IMR-90 (cell line): ENCODE data around the gene MAB21L4. TPM values are rescaled to one million over a fixed set of nuclear protein-coding genes. Genes with fewer than 3 reads are reported as not detected.

Source experiments
- ATAC-seq: fragments of 200-7000 bp; cut with Tn5 transposase; 2 replicates; pipeline ENCODE4 v1.9.1; 2020; ENCODE audit warnings: low read depth, mild to moderate bottlenecking, moderate library complexity
- BruUV-seq: library from RNA; stranded (reverse); fragments of 400-500 nt; replicated peaks from 2 replicates; lab custom pipeline; 2021; lab: Mats Ljungman, UMichigan
- CTCF ChIA-PET: fragments of 300-600 bp; formaldehyde crosslinking; extraction: SDS; loops from one replicate; lab custom pipeline; 2021; ENCODE audit warnings: antibody characterized with exemption; lab: Yijun Ruan, JAX
- POLR2A ChIA-PET: fragments of 300-600 bp; sonication (Branson Sonifier 250); formaldehyde crosslinking; loops from one replicate; lab custom pipeline; 2022; ENCODE audit warnings: antibody characterized with exemption; ENCODE audit not compliant: unreplicated experiment; lab: Charles Lee
- DNase-seq: peaks from one replicate; pipeline ENCODE4 v3.0.0; 2013
- H2AFZ ChIP-seq: replicated peaks from 2 replicates; pipeline ENCODE3; 2013; ENCODE audit warnings: low read length, mild to moderate bottlenecking; ENCODE audit not compliant: poor library complexity
- H2AK5ac ChIP-seq: 2 replicates; pipeline ENCODE4 v1.6.1; 2013; ENCODE audit warnings: low read depth, low read length, inconsistent platforms
- H2AK9ac ChIP-seq: replicated peaks from 2 replicates; pipeline ENCODE3; 2013; ENCODE audit warnings: mild to moderate bottlenecking, low read depth, low read length, moderate library complexity; ENCODE audit not compliant: poor library complexity
- H2BK120ac ChIP-seq: 2 replicates; pipeline ENCODE4 v1.6.1; 2013; ENCODE audit warnings: low read depth, low read length, inconsistent platforms
- H2BK15ac ChIP-seq: 3 replicates; pipeline ENCODE4 v1.6.1; 2013; ENCODE audit warnings: low read depth, low read length, inconsistent platforms
- H2BK20ac ChIP-seq: 2 replicates; pipeline ENCODE4 v1.6.1; 2013; ENCODE audit warnings: low read depth, mild to moderate bottlenecking, inconsistent platforms, low read length, moderate library complexity
- H2BK5ac ChIP-seq: 2 replicates; pipeline ENCODE4 v1.6.1; 2013; ENCODE audit warnings: mild to moderate bottlenecking, low read depth, low read length, inconsistent platforms; ENCODE audit not compliant: poor library complexity, severe bottlenecking
- H3K14ac ChIP-seq: replicated peaks from 2 replicates; pipeline ENCODE4 v1.6.1; 2013; ENCODE audit warnings: low read depth, low read length, inconsistent platforms
- H3K18ac ChIP-seq: 2 replicates; pipeline ENCODE4 v1.6.1; 2013; ENCODE audit warnings: low read depth, low read length, control low read depth
- H3K23ac ChIP-seq: 2 replicates; pipeline ENCODE4 v1.6.1; 2013; ENCODE audit warnings: low read depth, low read length, inconsistent platforms
- H3K27ac ChIP-seq: 2 replicates; pipeline ENCODE4 v1.5.1; 2013; ENCODE audit warnings: mild to moderate bottlenecking, control low read depth, low read length; ENCODE audit not compliant: insufficient read depth
- H3K27me3 ChIP-seq: 2 replicates; pipeline ENCODE4 v1.6.1; 2013; ENCODE audit warnings: low read length; ENCODE audit not compliant: control insufficient read depth, insufficient read depth
- H3K36me3 ChIP-seq: 2 replicates; pipeline ENCODE4 v1.6.1; 2013; ENCODE audit warnings: low read length, mixed read lengths; ENCODE audit not compliant: control insufficient read depth, insufficient read depth
- H3K4ac ChIP-seq: 2 replicates; pipeline ENCODE4 v1.6.1; 2013; ENCODE audit warnings: low read depth, low read length, inconsistent platforms
- H3K4me1 ChIP-seq: 2 replicates; pipeline ENCODE4 v1.6.1; 2013; ENCODE audit warnings: low read length, mixed read lengths; ENCODE audit not compliant: control insufficient read depth, insufficient read depth
- H3K4me2 ChIP-seq: 2 replicates; pipeline ENCODE4 v1.6.1; 2013; ENCODE audit warnings: low read depth, mild to moderate bottlenecking, control low read depth, low read length, moderate library complexity
- H3K4me3 ChIP-seq: 2 replicates; pipeline ENCODE4 v1.5.1; 2013; ENCODE audit warnings: low read depth, mild to moderate bottlenecking, control low read depth, low read length, moderate library complexity; ENCODE audit not compliant: insufficient read depth
- H3K56ac ChIP-seq: 2 replicates; pipeline ENCODE4 v1.6.1; 2013; ENCODE audit warnings: low read length, inconsistent platforms; ENCODE audit not compliant: insufficient read depth; ENCODE audit errors: extremely low read depth
- H3K79me1 ChIP-seq, 2 experiments: 2 replicates each; pipeline ENCODE4 v1.6.1; 2013; ENCODE audit warnings: low read length in 2 of 2, inconsistent platforms in 1 of 2, low read depth in 1 of 2
- H3K9ac ChIP-seq: 2 replicates; pipeline ENCODE4 v1.6.1; 2013; ENCODE audit warnings: low read depth, low read length, control low read depth
- H3K9me1 ChIP-seq: 2 replicates; pipeline ENCODE4 v1.6.1; 2013; ENCODE audit warnings: low read length, inconsistent platforms; ENCODE audit not compliant: insufficient read depth
- H3K9me3 ChIP-seq: 2 replicates; pipeline ENCODE4 v1.6.1; 2013; ENCODE audit warnings: low read length; ENCODE audit not compliant: control insufficient read depth, insufficient read depth
- H4K20me1 ChIP-seq: 2 replicates; pipeline ENCODE4 v1.6.1; 2013; ENCODE audit warnings: low read length, inconsistent platforms; ENCODE audit not compliant: insufficient read depth
- H4K5ac ChIP-seq: 2 replicates; pipeline ENCODE4 v1.6.1; 2013; ENCODE audit warnings: mild to moderate bottlenecking, low read depth, low read length, control low read depth
- H4K8ac ChIP-seq, 2 experiments: 2 replicates each; pipeline ENCODE4 v1.6.1; 2013; ENCODE audit warnings: low read depth in 2 of 2, low read length in 2 of 2, control low read depth in 1 of 2, inconsistent platforms in 1 of 2
- H4K91ac ChIP-seq: 2 replicates; pipeline ENCODE4 v1.6.1; 2013; ENCODE audit warnings: low read depth, low read length, inconsistent platforms; ENCODE audit not compliant: insufficient read depth
- BHLHE40 ChIP-seq: fragments of 150-350 bp; IDR thresholded peaks from 2 replicates; pipeline ENCODE4 v1.6.1; 2016; ENCODE audit warnings: mild to moderate bottlenecking, low read depth, low read length
- CEBPB ChIP-seq: IDR thresholded peaks from 2 replicates; pipeline ENCODE4 v1.6.1; 2012; ENCODE audit warnings: low read depth, low read length, improper control_type of control experiment
- CTCF ChIP-seq: conservative IDR thresholded peaks from 2 replicates; pipeline ENCODE4 v1.5.1; 2012; ENCODE audit warnings: mild to moderate bottlenecking, low read depth, low read length, improper control_type of control experiment
- ELK1 ChIP-seq: fragments of 150-350 bp; IDR thresholded peaks from 2 replicates; pipeline ENCODE4 v1.6.1; 2016; ENCODE audit warnings: low read depth, mild to moderate bottlenecking, low read length, moderate library complexity, borderline replicate concordance
- FOS ChIP-seq: fragments of 150-350 bp; IDR thresholded peaks from 2 replicates; pipeline ENCODE4 v1.6.1; 2016; ENCODE audit warnings: low read depth, low read length
- MAFK ChIP-seq: IDR thresholded peaks from 2 replicates; pipeline ENCODE4 v1.6.1; 2012; ENCODE audit warnings: low read depth, low read length, improper control_type of control experiment
- MAZ ChIP-seq: IDR thresholded peaks from 2 replicates; pipeline ENCODE4 v1.6.1; 2012; ENCODE audit warnings: low read depth, mild to moderate bottlenecking, low read length, improper control_type of control experiment, moderate library complexity, borderline replicate concordance
- MXI1 ChIP-seq: IDR thresholded peaks from 2 replicates; pipeline ENCODE4 v1.6.1; 2012; ENCODE audit warnings: low read depth, mild to moderate bottlenecking, low read length, moderate library complexity, borderline replicate concordance
- NFE2L2 ChIP-seq: fragments of 150-350 bp; IDR thresholded peaks from 2 replicates; pipeline ENCODE4 v1.6.1; 2016; ENCODE audit warnings: low read depth, mild to moderate bottlenecking, low read length
- POLR2A ChIP-seq: IDR thresholded peaks from 2 replicates; pipeline ENCODE4 v1.6.1; 2012; ENCODE audit warnings: mild to moderate bottlenecking, low read depth, low read length
- RAD21 ChIP-seq: IDR thresholded peaks from 2 replicates; pipeline ENCODE4 v1.6.1; 2012; ENCODE audit warnings: low read length, improper control_type of control experiment
- RCOR1 ChIP-seq: IDR thresholded peaks from 2 replicates; pipeline ENCODE4 v1.6.1; 2012; ENCODE audit warnings: mild to moderate bottlenecking, low read length, improper control_type of control experiment; ENCODE audit not compliant: insufficient replicate concordance
- RFX5 ChIP-seq: IDR thresholded peaks from 2 replicates; pipeline ENCODE4 v1.8.0; 2012; ENCODE audit warnings: low read depth, mild to moderate bottlenecking, low read length, moderate library complexity
- USF2 ChIP-seq: fragments of 150-350 bp; IDR thresholded peaks from 2 replicates; pipeline ENCODE4 v1.6.1; 2017; ENCODE audit warnings: mild to moderate bottlenecking, antibody characterized with exemption, low read length, low read depth
- WGBS, 2 experiments: methylation state at CpG; one replicate each; pipeline versions ENCODE4 v1.1.5 to v1.1.7; 2013; ENCODE audit warnings: missing lambda C conversion rate in 2 of 2; ENCODE audit not compliant: insufficient read length in 1 of 2; ENCODE audit errors: extremely low coverage in 2 of 2; 5-methylcytosine and 5-hydroxymethylcytosine counted together
- dilution Hi-C: fragments of 300-500 bp; cut with HindIII; formaldehyde crosslinking; loops from one replicate; pipeline ENCODE4 v1.14.3; 2018; ENCODE audit warnings: low sequenced_read_pairs; ENCODE audit not compliant: unreplicated experiment
- in situ Hi-C: fragments of 300-500 bp; cut with MboI; formaldehyde crosslinking; loops from 3 replicates; pipeline ENCODE4 v1.14.3; 2019; ENCODE audit warnings: low sequenced_read_pairs, inconsistent platforms, mixed read lengths
- intact Hi-C: fragments of 100-400 bp; cut with micrococcal nuclease; formaldehyde crosslinking; loops from 2 replicates; pipeline ENCODE4 v1.10.0; 2022
- polyA plus RNA-seq, 3 experiments: library from polyadenylated mRNA; depleted of rRNA; stranded (reverse); fragments of >200 nt; gene quantifications; 2 replicates each; pipeline ENCODE4 v1.2.3, GENCODE V29; 2012; ENCODE audit warnings: low replicate concordance in 1 of 3
- total RNA-seq: library from RNA; depleted of rRNA; stranded (reverse); fragments of >200 nt; gene quantifications from 2 replicates; pipeline ENCODE4 v1.2.3, GENCODE V29; 2012

Gene MAB21L4
- total and polyA plus RNA-seq, 2 of the 4 experiments (the other 2 are of a cell fraction) = not detected

- Histone ChIP-seq H3K4me2 (no peak overlapping the region), H3K9ac (no peak overlapping the region), H4K5ac (no peak overlapping the region), H4K20me1 (peaks cover 6% of the 10 kb centered on the region; the same call in 1 of the 2 replicates), H3K18ac (no peak overlapping the region), H3K56ac (no peak overlapping the region), H3K4me1 (no peaks in the 10 kb centered on the region), H2BK120ac (no peak overlapping the region), H3K4me3 (no peak overlapping the region), H3K9me1 (no peaks in the 10 kb centered on the region), H4K8ac (no peak overlapping the region), H3K27me3 (peaks cover 10% of the 10 kb centered on the region), H2AK9ac (no peak overlapping the region), H3K4ac (no peak overlapping the region), H3K36me3 (no peaks in the 10 kb centered on the region), H2BK20ac (no peak overlapping the region), H3K9me3 (no peaks in the 10 kb centered on the region), H4K91ac (no peak overlapping the region), H3K23ac (no peak overlapping the region), H2AK5ac (no peak overlapping the region), H2AFZ (no peak overlapping the region), H3K79me1 (no peaks in the 10 kb centered on the region), H2BK15ac (no peak overlapping the region), H2BK5ac (no peak overlapping the region), H3K27ac (no peak overlapping the region), H3K14ac (no peak overlapping the region)
- DNase-seq (no peak), ATAC-seq (no peak)
- POLR2A ChIA-PET = no interaction called here
- BruUV-seq = no TSS peak
- in situ Hi-C loops (loop anchor here (10.0 kb wide), 1 partner anchor 342 kb away; no protein-coding TSS in a partner anchor), dilution Hi-C loops (no loop called here), intact Hi-C loops (no loop called here)
- CTCF ChIA-PET = interaction anchor here (0.6 kb wide), 1 partner anchor 470 kb away, joined by 3 read pairs; no protein-coding TSS in a partner anchor
- WGBS, 2 experiments = no CpG with 5 or more reads among the region's 5 CpGs
- TF ChIP-seq BHLHE40 (no peak), CEBPB (no peak), FOS (no peak), MAZ (no peak), ELK1 (no peak), RAD21 (no peak), NFE2L2 (no peak), POLR2A (no peak), MXI1 (no peak), RCOR1 (no peak), USF2 (no peak), CTCF (no peak), MAFK (no peak), RFX5 (no peak)
These were observed 48.9 kb downstream of the MAB21L4 start for GRCh38 chr2:240846873-240847595.
